HL-60/S4 treated with retinoic acid at 250 ng/mL for 4 days and 3 days (cell line): ENCODE data around the gene LTK.

Source experiments
- in situ Hi-C: fragments of 300-500 bp; cut with MboI; formaldehyde crosslinking; loops from 2 replicates; pipeline ENCODE4 v1.7.0; 2022; ENCODE audit warnings: low sequenced_read_pairs

The LTK gene

GRCh38 chr15:41499109-41499851, 14.3 kb downstream of the LTK start:
- in situ Hi-C loops = no loop called here

GRCh38 chr15:41498657-41499056, 15.0 kb downstream of the LTK start:
- in situ Hi-C loops = no loop called here

GRCh38 chr15:41495736-41496599, 17.7 kb downstream of the LTK start:
- in situ Hi-C loops = no loop called here

- in situ Hi-C loops = no loop called here
These were observed 18.5 kb downstream of the LTK start for GRCh38 chr15:41494922-41495735.

- in situ Hi-C loops = no loop called here
These were observed 19.3 kb downstream of the LTK start for GRCh38 chr15:41494190-41494921.

- in situ Hi-C loops = no loop called here
These were observed 19.8 kb downstream of the LTK start for GRCh38 chr15:41493902-41494189.

GRCh38 chr15:41493205-41493901, 20.3 kb downstream of the LTK start, which contains the start of gene ITPKA:
ITPKA (plus strand) TSS chr15:41493874; CDS start chr15:41493928, 54 bp downstream.
- in situ Hi-C loops = no loop called here

GRCh38 chr15:41492597-41493204, 20.9 kb downstream of the LTK start:
- in situ Hi-C loops = no loop called here

- in situ Hi-C loops = no loop called here
These were observed 21.7 kb downstream of the LTK start for GRCh38 chr15:41491889-41492288.

- in situ Hi-C loops = no loop called here
These were observed 23.3 kb downstream of the LTK start for GRCh38 chr15:41490355-41490754.

GRCh38 chr15:41489641-41490040, 24.0 kb downstream of the LTK start:
- in situ Hi-C loops = no loop called here

- in situ Hi-C loops = no loop called here
These were observed 25.8 kb downstream of the LTK start for GRCh38 chr15:41487802-41488201.

GRCh38 chr15:41487381-41487780, 26.2 kb downstream of the LTK start:
- in situ Hi-C loops = no loop called here

- in situ Hi-C loops = no loop called here
These were observed 27.3 kb downstream of the LTK start for GRCh38 chr15:41486286-41486685.

GRCh38 chr15:41484937-41485625, 28.5 kb downstream of the LTK start:
- in situ Hi-C loops = no loop called here

- in situ Hi-C loops = no loop called here
These were observed 30.1 kb downstream of the LTK start for GRCh38 chr15:41483519-41483918.

- in situ Hi-C loops = no loop called here
These were observed 30.5 kb downstream of the LTK start for GRCh38 chr15:41483115-41483514.

GRCh38 chr15:41482110-41482877, 31.3 kb downstream of the LTK start:
- in situ Hi-C loops = no loop called here
